GM19099 (cell line): Measurements from ENCODE around the gene ROM1.
A peak's percentile ranks its signal among the peaks of the same experiment; 100 is the strongest.

ENCODE experiments used
- POLR2A ChIP-seq: IDR thresholded peaks from 3 replicates; pipeline ENCODE4 v1.6.1; 2011; ENCODE audit warnings: low read depth; ENCODE audit not compliant: insufficient read length; ENCODE audit errors: extremely low read depth

Gene ROM1

GRCh38 chr11:62579252-62579651 lies 33.8 kb upstream of the ROM1 start:
- no peak for TF ChIP-seq POLR2A

- TF ChIP-seq POLR2A = no peak
Observed at GRCh38 chr11:62580959-62581715, 31.9 kb upstream of the ROM1 start.

- no peak for TF ChIP-seq POLR2A
Observed at GRCh38 chr11:62588966-62589637, 24.0 kb upstream of the ROM1 start.

GRCh38 chr11:62591448-62592145 lies 21.5 kb upstream of the ROM1 start, which contains the start of gene TUT1:
TSS of gene TUT1 (minus strand) at chr11:62591523. CDS start at chr11:62591485, 38 bp downstream.
- peak; percentile 95 for TF ChIP-seq POLR2A

GRCh38 chr11:62592146-62592815 lies 20.8 kb upstream of the ROM1 start:
- no peak for TF ChIP-seq POLR2A

GRCh38 chr11:62592989-62593421 lies 20.1 kb upstream of the ROM1 start:
- no peak for TF ChIP-seq POLR2A

- no peak for TF ChIP-seq POLR2A
Observed at GRCh38 chr11:62593434-62594044, 19.5 kb upstream of the ROM1 start.

GRCh38 chr11:62595124-62595523 lies 17.9 kb upstream of the ROM1 start:
- TF ChIP-seq POLR2A = no peak

GRCh38 chr11:62599069-62599696 lies 13.9 kb upstream of the ROM1 start:
- no peak for TF ChIP-seq POLR2A

GRCh38 chr11:62599901-62600300 lies 13.2 kb upstream of the ROM1 start:
- no peak for TF ChIP-seq POLR2A

GRCh38 chr11:62600367-62601121 lies 12.5 kb upstream of the ROM1 start:
- TF ChIP-seq POLR2A = no peak

- TF ChIP-seq POLR2A = no peak
Observed at GRCh38 chr11:62601122-62601371, 12.0 kb upstream of the ROM1 start.

GRCh38 chr11:62601372-62602140 lies 11.5 kb upstream of the ROM1 start, which contains the start of gene MTA2:
TSS of gene MTA2 (minus strand) at chr11:62601865. CDS start at chr11:62601450, 415 bp downstream.
- TF ChIP-seq POLR2A = peak; percentile 69
